Activated naive CD4-positive, alpha-beta T cell treated with anti-CD3 and anti-CD28 coated beads, Interleukin-2, amount 50 U/mL, for 24 hours (primary cell): ENCODE results near the gene DOK6.
"Not testable (repeated sequence)": the region's sequence is repeated elsewhere in the genome, so short reads cannot be mapped to it uniquely, and the experiment has no call there.

Experiments used
- H3K27ac Mint-ChIP-seq: one replicate; pipeline ENCODE4 v1.8.0; 2021; ENCODE audit warnings: mild to moderate bottlenecking, mixed read lengths
- H3K27me3 Mint-ChIP-seq: one replicate; pipeline ENCODE4 v1.8.0; 2021; ENCODE audit warnings: mixed read lengths
- H3K36me3 Mint-ChIP-seq: one replicate; pipeline ENCODE4 v1.8.0; 2021; ENCODE audit warnings: mixed read lengths
- H3K4me1 Mint-ChIP-seq: one replicate; pipeline ENCODE4 v1.8.0; 2021; ENCODE audit warnings: mixed read lengths
- H3K4me3 Mint-ChIP-seq: one replicate; pipeline ENCODE4 v1.8.0; 2021; ENCODE audit warnings: mild to moderate bottlenecking, mixed read lengths
- H3K9me3 Mint-ChIP-seq: one replicate; pipeline ENCODE4 v1.8.0; 2021; ENCODE audit warnings: mixed read lengths

DOK6 gene

GRCh38 chr18:69651243-69651642 lies 250.6 kb downstream of the DOK6 start:
- no peak overlapping the region for H3K27ac Mint-ChIP-seq
- peaks cover 3% of the 10 kb centered on the region for H3K4me1 Mint-ChIP-seq
- peaks cover 12% of the 10 kb centered on the region for H3K27me3 Mint-ChIP-seq
- no peak overlapping the region for H3K4me3 Mint-ChIP-seq
- no peaks in the 10 kb centered on the region for H3K9me3 Mint-ChIP-seq
- H3K36me3 Mint-ChIP-seq, result no peaks in the 10 kb centered on the region

GRCh38 chr18:69655816-69656215 lies 255.1 kb downstream of the DOK6 start:
- peaks cover 9% of the 10 kb centered on the region for H3K27me3 Mint-ChIP-seq
- no peak overlapping the region for H3K27ac Mint-ChIP-seq
- H3K9me3 Mint-ChIP-seq, result no peaks in the 10 kb centered on the region
- H3K4me1 Mint-ChIP-seq, result peaks cover 3% of the 10 kb centered on the region
- no peak overlapping the region for H3K4me3 Mint-ChIP-seq
- no peaks in the 10 kb centered on the region for H3K36me3 Mint-ChIP-seq

- Mint-ChIP-seq H3K9me3 (no peaks in the 10 kb centered on the region), H3K4me1 (peaks cover 3% of the 10 kb centered on the region), H3K27ac (no peak overlapping the region), H3K27me3 (peaks cover 5% of the 10 kb centered on the region), H3K36me3 (no peaks in the 10 kb centered on the region), H3K4me3 (no peak overlapping the region)
These were observed 257.4 kb downstream of the DOK6 start for GRCh38 chr18:69658103-69658502.

- peaks cover under 1% of the 10 kb centered on the region for H3K27me3 Mint-ChIP-seq
- H3K36me3 Mint-ChIP-seq, result no peaks in the 10 kb centered on the region
- peaks cover 3% of the 10 kb centered on the region for H3K4me1 Mint-ChIP-seq
- H3K4me3 Mint-ChIP-seq, result no peak overlapping the region
- H3K9me3 Mint-ChIP-seq, result no peaks in the 10 kb centered on the region
- H3K27ac Mint-ChIP-seq, result no peak overlapping the region
These were observed 258.0 kb downstream of the DOK6 start for GRCh38 chr18:69658685-69659084.

DNA sequence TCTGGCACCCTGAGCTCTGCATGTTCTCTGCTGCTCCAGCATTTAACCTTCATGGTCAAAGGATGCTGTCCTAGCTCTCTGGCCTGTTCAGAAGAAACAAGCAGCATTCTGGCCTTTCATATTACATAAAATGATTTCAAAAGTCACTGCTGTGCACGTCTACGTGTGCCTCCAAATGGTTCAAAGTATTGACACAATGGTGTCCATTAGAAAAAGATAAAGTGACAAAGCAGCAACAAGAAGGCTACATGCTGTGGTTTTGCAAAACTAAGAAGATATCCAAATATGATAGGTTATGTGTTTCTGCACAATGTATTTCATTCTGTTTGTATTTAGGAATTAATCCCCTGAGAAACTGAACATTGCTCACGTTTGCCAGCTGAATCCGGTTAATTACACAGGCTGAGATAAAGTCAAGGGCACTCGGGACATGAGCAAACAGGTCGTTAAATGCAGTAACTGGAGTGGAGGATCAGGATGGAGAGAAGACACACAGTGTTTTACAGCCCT lies 258.5 kb downstream of the DOK6 start:
- Mint-ChIP-seq H3K36me3 (no peaks in the 10 kb centered on the region), H3K27me3 (no peaks in the 10 kb centered on the region), H3K4me3 (no peak overlapping the region), H3K27ac (no peak overlapping the region), H3K4me1 (peaks cover 3% of the 10 kb centered on the region), H3K9me3 (no peaks in the 10 kb centered on the region)

DNA sequence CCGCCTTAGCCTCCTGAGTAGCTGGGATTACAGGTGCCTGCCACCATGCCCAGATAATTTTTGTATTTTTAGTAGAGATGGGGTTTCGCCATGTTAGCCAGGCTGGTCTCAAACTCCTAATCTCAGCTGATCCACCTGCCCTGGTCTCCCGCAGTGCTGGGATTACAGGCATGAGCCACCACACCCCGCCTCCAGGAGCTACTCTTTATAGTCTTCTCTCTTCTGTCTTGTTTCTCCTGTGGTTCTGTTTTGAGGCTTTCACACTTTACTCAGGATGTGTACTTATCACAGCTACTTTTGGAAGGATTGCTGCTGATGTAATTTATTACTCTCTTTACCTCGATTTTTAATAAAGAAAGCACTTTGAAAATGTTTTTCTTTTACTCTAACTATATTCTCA lies 261.4 kb downstream of the DOK6 start:
- H3K27ac Mint-ChIP-seq, H3K27me3 Mint-ChIP-seq, H3K9me3 Mint-ChIP-seq, H3K36me3 Mint-ChIP-seq, H3K4me3 Mint-ChIP-seq, H3K4me1 Mint-ChIP-seq: not testable (repeated sequence)

DNA sequence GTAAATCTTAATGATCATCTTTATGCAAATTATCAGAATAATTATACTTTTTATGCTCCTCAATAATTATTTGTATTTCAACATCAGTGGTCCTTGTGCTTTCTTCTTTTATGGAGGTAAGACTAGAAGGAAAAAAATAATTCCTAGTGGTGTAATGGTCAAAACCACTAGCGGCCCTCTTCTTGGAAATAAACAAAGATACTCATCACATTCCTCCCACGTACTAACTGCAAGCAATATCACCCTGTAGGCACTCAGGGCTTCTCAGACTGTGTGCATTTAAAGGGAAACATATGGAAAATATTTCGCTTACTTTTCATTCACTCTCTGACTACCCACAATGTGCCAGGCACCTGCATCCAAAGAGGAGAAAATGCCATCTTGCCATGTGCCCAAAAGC lies 263.7 kb downstream of the DOK6 start:
- Mint-ChIP-seq H3K4me3 (no peak overlapping the region), H3K4me1 (no peaks in the 10 kb centered on the region), H3K36me3 (no peaks in the 10 kb centered on the region), H3K27me3 (no peaks in the 10 kb centered on the region), H3K9me3 (no peaks in the 10 kb centered on the region), H3K27ac (no peak overlapping the region)

DNA sequence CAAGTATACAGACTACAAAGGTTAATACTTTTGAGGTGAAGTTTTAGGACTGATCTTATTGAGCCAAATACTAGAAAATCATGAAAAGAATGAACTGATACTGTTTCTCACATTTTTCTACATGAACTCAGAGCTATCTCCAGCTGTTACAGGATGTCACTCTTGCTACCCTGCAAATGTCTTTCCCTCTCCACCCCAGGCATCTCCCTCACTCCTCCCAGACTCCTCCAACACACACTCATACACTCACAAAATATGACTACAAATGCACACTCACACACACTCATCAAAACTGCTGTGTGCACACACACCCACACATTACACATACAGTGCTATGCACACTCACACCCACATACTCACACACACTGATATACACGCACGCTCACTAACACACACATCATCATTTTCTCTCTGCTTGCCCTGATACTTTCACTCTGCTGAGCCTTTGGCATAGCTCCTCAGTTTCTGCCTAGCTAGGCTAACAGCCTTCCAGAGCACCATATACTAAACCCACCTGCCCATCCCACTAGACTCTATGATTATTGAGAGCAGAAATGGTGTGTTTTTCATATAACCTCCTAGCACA lies 273.7 kb downstream of the DOK6 start:
- H3K36me3 Mint-ChIP-seq, result peaks cover 2% of the 10 kb centered on the region
- no peaks in the 10 kb centered on the region for H3K9me3 Mint-ChIP-seq
- H3K27me3 Mint-ChIP-seq, result peaks cover 2% of the 10 kb centered on the region
- no peak overlapping the region for H3K27ac Mint-ChIP-seq
- H3K4me3 Mint-ChIP-seq, result no peak overlapping the region
- H3K4me1 Mint-ChIP-seq, result no peaks in the 10 kb centered on the region

- peaks cover 2% of the 10 kb centered on the region for H3K27me3 Mint-ChIP-seq
- no peak overlapping the region for H3K27ac Mint-ChIP-seq
- no peaks in the 10 kb centered on the region for H3K4me1 Mint-ChIP-seq
- H3K4me3 Mint-ChIP-seq, result no peak overlapping the region
- H3K36me3 Mint-ChIP-seq, result peaks cover 2% of the 10 kb centered on the region
- H3K9me3 Mint-ChIP-seq, result no peaks in the 10 kb centered on the region
These were observed 274.3 kb downstream of the DOK6 start for GRCh38 chr18:69674966-69675365.

DNA sequence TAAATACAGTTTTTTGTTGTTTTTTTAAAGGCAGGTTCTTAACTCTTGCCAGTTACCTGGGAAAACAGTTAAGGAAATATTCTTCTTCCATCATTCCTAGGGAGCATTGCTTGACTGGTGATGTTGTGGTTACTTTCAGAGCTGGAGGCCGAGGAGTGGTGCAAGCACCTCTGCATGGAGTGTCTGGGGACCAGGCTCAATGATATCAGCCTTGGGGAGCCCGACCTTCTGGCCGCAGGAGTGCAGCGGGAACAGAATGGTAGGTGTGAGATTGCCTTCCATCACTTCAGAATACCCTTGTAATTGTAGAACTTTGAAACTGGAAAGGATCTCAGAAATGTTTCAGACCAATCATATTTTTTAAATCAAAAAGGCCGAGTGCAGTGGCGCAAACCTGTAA lies 276.9 kb downstream of the DOK6 start:
- no peak overlapping the region for H3K27ac Mint-ChIP-seq
- H3K9me3 Mint-ChIP-seq, result no peaks in the 10 kb centered on the region
- H3K4me3 Mint-ChIP-seq, result no peak overlapping the region
- H3K4me1 Mint-ChIP-seq, result no peaks in the 10 kb centered on the region
- H3K27me3 Mint-ChIP-seq, result no peaks in the 10 kb centered on the region
- no peaks in the 10 kb centered on the region for H3K36me3 Mint-ChIP-seq

DNA sequence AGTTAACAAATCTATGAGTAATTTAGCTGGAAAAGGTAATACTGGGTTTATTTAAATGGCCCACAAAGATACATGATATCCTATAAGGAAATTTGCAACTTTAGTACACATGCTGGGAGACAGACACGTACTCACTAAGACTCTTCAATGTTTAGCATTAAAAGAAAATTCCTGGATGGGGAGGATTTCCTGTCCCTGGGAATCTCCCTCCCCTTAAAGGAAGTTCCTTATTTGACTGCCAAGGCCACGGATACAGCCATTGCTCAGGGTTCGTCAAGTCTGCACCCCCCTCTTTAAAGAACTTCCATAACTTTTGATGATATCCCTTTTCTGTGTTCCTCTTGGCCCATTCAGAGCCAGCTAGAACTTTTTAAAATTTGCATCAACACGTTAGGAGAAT lies 279.4 kb downstream of the DOK6 start:
- Mint-ChIP-seq H3K27me3 (no peaks in the 10 kb centered on the region), H3K36me3 (no peaks in the 10 kb centered on the region), H3K4me1 (no peaks in the 10 kb centered on the region), H3K4me3 (no peak overlapping the region), H3K27ac (no peak overlapping the region), H3K9me3 (no peaks in the 10 kb centered on the region)

GRCh38 chr18:69683176-69683575 lies 282.5 kb downstream of the DOK6 start:
- H3K9me3 Mint-ChIP-seq, result no peaks in the 10 kb centered on the region

GRCh38 chr18:69684789-69685188 lies 284.1 kb downstream of the DOK6 start:
- H3K4me1 Mint-ChIP-seq, result no peaks in the 10 kb centered on the region
- H3K27ac Mint-ChIP-seq, result no peak overlapping the region
- no peak overlapping the region for H3K4me3 Mint-ChIP-seq
- no peaks in the 10 kb centered on the region for H3K9me3 Mint-ChIP-seq
- no peaks in the 10 kb centered on the region for H3K27me3 Mint-ChIP-seq
- H3K36me3 Mint-ChIP-seq, result no peaks in the 10 kb centered on the region

More at GRCh38 chr18:69683176-69683575, 282.5 kb downstream of the DOK6 start:
- Mint-ChIP-seq H3K4me1 (no peaks in the 10 kb centered on the region), H3K36me3 (no peaks in the 10 kb centered on the region), H3K27me3 (no peaks in the 10 kb centered on the region), H3K4me3 (no peak overlapping the region), H3K27ac (no peak overlapping the region)

GRCh38 chr18:69686861-69687260 lies 286.2 kb downstream of the DOK6 start:
- Mint-ChIP-seq H3K9me3 (no peaks in the 10 kb centered on the region), H3K36me3 (no peaks in the 10 kb centered on the region), H3K4me1 (no peaks in the 10 kb centered on the region), H3K27me3 (no peaks in the 10 kb centered on the region), H3K27ac (no peak overlapping the region), H3K4me3 (no peak overlapping the region)

DNA sequence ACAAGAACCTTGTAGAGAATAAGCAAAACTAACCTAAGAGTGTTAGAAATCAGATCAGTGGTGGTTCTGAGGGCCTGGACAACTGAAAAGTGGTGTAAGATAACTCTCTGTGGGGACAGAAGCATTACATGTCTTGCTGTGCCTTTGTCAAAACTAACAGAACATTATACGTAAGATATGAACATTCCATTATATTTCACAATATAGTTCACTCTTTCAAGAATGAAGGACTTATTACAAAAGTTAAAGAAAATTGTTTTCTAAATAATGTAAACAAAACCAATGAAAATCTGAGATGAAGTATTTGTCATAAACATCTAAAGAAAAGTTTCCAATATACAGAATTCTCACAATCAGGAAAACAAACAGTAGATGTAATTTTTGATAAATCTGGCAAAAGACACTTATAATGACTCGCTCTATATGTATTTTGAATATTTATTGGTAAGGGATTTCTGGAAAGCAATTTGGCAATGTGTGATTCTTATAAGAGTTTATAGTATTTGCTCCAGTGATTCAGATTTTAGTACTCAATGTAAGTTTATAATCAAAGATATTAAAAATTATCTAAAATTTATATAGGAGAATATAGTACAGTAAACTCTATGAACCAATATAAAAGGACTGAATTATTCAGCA lies 288.6 kb downstream of the DOK6 start:
- H3K36me3 Mint-ChIP-seq, result no peaks in the 10 kb centered on the region
- no peak overlapping the region for H3K4me3 Mint-ChIP-seq
- no peak overlapping the region for H3K27ac Mint-ChIP-seq
- no peaks in the 10 kb centered on the region for H3K27me3 Mint-ChIP-seq
- H3K9me3 Mint-ChIP-seq, result no peaks in the 10 kb centered on the region
- H3K4me1 Mint-ChIP-seq, result no peaks in the 10 kb centered on the region

DNA sequence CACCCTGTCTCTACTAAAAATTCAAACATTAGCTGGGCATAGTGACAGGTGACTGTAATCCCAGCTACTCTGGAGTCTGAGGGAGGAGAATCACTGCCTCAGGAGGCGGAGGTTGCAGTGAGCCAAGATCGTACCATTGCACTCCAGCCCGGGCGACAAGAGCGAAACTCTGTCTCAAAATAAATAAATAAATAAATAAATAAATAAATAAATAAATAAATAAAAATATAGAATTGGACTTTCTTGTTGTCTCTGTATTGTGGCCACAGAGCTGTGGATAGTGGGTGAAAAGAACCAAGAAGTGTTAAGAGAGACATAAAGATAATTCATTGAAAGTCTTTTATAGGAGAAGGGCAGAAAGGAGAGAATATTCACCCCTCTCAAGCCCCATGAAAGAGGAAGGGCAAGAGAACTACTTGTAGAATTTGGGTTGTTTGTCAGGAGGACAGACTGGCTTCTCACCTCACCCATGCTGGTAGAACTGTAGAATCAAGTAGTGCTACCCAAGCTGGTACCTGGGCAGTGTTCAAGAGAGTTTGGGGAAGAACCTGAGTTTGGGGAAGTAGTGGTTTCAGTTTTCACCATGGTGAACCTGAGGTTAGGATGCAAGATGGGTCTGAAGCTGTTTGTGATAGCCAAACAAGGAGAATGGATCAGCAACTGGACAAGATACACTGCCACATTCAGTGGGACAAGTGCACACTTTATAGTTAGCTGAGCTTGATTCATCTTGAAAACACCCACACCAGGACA lies 290.5 kb downstream of the DOK6 start:
- Mint-ChIP-seq H3K9me3 (no peaks in the 10 kb centered on the region), H3K36me3 (no peaks in the 10 kb centered on the region), H3K4me1 (no peaks in the 10 kb centered on the region), H3K27me3 (no peaks in the 10 kb centered on the region), H3K27ac (no peak overlapping the region), H3K4me3 (no peak overlapping the region)
